Activated T-helper 1 cell treated with Interleukin-2 at 50 U/mL for 16 hours (primary cell): ENCODE data around the gene COL27A1.
"Not testable (repeated sequence)": the region's sequence is repeated elsewhere in the genome, so short reads cannot be mapped to it uniquely, and the experiment has no call there.

Experiments
- DNase-seq: peaks from one replicate; pipeline ENCODE4 v3.0.0-alpha.2; 2020; ENCODE audit warnings: low read depth

COL27A1 gene

GRCh38 chr9:114123031-114123977, 32.0 kb upstream of the COL27A1 start:
- DNase-seq = no peak

GRCh38 chr9:114124138-114124537, 31.2 kb upstream of the COL27A1 start:
- no peak for DNase-seq

DNA sequence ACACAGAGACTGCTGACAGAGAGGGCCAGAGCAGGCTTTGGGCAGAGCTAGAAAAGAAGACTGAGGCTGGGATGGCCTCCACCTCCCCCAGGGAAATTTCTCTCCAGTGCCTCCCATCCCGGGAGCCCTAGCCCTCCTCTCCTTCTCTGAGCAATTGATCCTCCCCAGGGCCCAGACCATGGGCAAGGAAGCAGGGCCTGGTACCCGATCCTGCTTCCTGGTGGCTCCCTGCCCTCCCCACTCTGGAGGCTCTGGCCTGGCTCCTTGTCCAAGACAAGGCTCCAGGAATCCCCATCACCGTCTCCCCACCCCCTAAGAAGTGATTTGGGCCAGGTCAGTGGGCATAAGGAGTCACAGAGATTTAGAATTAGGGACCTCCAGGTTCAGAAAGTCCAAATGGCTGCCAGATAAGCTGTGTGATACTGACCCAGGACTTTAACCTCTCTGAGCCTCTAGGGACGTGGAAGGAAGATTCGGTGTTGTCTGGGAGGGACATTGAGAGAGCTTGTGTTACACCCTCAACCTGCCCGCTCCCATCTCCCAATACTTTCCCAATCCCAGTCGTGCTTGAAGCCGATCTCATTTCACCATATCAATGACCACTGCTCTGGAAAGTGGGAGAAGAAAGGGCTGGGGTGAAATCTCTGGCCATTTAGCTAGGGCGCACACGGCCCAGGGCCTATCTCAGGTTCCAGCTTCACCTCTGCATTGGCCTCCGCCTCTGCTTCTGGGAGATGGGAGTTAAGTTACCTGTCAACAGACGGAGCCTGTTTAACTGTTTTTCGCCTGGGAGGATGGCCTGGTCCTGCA, 30.5 kb upstream of the COL27A1 start:
- DNase-seq = no peak

GRCh38 chr9:114125476-114126013, 29.8 kb upstream of the COL27A1 start:
- DNase-seq = no peak

DNA sequence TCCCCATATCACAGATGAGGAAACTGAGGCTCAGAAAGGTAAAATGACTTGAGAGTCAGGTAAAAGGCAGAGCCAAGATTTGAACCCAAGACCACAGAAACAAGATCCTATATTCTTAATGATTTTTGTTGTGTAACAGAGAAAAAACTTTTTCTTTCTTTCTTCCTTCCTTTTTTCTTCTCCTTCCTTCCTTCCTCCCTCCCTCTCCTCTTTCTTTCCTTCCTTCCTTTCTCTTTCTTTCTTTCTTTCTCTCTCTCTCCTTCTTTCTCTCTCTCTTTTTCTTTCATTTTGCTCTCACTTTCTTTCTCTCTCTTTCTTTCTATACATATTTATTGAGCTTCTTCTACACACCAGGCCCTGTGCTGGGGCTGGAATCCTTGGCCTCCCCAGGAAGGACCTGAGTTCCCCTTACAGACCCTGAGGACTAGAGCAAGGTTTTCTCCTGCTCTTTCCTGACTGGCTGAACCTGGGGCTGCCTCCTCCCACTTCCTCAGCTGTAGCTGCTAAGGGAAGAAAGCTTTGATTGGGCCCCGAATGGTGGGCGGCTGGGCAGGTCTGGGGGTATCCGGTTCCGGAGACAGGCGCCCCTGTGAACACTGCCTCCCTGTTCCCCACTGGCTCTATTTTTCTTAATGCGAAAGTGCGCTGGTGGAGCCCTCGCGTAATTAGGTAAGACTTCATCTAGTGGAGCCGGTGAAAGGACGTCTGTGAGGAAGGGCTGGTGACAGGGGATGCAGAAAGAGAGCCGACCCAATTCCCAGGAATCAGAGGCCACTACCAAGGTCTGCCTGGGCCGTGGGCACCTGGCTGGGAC, 28.9 kb upstream of the COL27A1 start:
- DNase-seq = no peak

DNA sequence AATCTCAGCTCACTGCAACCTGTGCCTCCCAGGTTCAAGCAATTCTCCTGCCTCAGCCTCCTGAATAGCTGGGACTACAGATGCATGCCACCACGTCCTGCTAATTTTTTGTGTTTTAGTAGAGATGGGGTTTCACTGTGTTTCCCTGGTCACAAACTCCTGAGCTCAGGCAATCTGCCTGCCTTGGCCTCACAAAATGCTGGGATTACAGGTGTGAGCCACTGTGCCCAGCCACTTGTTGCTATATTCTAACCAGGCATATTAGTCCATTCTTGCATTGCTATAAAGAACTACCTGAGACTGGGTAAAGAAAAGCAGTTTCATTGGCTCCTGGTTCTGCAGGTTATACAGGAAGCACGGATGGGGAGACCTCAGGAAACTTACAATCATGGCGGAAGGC, 26.6 kb upstream of the COL27A1 start:
- not testable (repeated sequence) for DNase-seq

- DNase-seq = no peak
These were observed 25.2 kb upstream of the COL27A1 start for GRCh38 chr9:114130141-114130540.

DNA sequence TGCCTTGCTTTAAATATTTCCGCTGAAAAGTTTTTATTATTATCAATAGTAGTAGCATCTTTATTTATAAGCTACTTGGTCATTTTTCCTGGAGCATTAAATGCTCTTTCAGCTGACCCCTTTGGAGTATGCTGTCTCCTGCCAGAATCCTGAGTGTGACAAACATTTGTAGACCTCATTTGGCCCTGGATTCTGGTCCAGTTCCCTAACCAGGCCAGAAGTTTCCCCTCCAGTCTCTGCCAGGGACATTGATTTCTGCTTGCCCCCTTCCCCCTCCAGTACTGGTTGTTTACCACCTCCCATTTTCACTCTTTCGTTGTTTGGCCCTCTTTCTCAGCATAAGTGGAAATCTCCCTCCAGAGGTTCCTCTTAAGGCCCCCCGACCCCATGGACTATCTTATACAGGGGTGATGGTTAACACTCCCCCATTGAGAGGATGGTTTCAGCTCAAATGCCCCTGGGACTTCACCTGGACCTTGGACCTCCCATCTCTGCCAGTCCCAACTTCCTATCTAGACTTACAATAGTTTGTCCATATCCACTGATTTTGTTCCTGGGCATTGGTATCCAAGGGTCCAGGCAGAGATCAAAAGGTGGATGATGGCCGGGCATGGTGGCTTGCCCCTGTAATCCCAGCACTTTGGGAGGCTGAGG, 24.6 kb upstream of the COL27A1 start:
- no peak for DNase-seq

- no peak for DNase-seq
These were observed 23.4 kb upstream of the COL27A1 start for GRCh38 chr9:114131808-114132549.

DNA sequence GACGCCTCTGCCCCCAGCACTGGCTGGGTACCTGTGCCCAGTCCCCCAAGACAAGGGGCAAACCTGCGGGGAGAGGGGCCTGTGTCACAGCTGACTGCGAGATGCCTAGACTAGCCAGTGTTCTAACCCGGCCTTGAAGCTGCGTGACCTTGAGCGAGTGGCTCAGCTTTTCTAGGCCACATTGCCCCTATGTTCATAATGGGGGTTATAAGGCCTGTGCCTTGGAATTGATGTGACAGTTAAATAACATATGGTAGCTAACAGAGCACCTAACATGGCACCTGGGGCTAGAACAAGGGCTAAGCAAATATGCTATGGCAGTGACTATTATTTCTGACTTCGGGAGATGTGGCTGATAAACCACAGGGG, 22.8 kb upstream of the COL27A1 start:
- no peak for DNase-seq

DNA sequence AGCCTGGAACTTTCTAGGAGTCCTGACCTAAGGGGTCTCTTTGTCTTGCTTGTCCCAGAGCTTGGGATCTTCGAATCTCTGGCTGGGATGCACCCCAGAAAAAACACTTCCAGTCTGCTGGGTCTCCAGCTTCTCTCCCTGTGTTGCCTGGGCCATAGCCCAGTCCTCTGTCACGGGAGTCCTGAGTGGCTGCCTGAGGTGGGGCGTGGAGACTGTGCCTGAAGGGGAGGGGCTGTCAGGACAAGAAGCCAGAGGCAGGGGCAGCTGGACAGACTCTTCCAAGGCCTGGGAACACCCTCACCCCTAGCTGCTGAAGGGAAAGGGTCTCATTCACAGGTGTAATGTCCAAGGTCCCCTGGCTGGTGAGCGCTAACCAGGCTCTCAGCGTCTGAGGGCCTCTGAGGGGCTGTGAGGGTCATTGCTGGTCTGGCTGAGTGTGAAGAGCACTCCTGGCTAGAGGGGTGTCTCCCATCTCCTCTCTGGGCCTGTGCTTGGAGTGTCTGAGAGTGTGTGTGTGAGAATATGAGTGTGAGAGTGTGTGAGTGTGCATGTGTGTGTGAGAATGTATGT, 20.4 kb upstream of the COL27A1 start:
- DNase-seq = no peak

DNA sequence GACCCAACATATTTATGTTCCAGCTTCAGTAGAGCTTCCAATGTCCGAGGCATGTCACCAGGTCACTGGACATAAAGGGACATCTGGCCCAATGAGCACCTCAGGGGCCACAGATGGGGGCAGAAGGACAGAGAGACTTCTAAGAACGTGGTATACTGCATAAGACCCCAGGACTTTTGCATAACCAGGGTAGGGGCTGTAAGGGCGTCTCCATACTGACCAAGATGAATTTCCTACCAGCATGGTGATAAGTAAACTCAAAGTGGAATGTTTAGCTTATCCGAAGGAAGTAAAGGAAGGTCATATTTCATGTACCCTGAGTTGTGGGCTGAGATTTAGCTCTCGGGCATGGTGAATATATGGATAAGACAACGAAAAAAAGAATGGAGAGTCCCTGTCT, 17.5 kb upstream of the COL27A1 start:
- no peak for DNase-seq

GRCh38 chr9:114138552-114138971, 16.8 kb upstream of the COL27A1 start:
- no peak for DNase-seq

DNA sequence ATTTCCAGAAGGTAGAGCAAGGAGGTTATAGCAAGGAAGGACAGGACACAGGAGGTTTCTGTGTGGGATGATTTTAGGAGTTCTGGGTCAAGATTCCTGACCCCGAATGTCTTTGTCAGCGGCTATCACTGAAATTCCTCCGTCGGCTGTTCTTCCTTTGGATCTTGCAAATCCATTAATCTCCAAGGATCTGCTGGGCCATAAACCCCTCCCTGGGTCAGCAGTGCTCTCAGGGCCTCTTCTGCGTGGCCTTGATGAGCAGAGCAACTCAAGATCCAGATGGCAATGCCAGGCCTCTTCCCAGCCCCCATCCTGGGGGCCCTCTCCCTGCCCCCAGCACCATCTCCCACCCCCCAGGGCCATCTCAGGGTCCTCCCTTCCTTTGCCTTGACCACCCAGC, 16.3 kb upstream of the COL27A1 start:
- DNase-seq = no peak

DNA sequence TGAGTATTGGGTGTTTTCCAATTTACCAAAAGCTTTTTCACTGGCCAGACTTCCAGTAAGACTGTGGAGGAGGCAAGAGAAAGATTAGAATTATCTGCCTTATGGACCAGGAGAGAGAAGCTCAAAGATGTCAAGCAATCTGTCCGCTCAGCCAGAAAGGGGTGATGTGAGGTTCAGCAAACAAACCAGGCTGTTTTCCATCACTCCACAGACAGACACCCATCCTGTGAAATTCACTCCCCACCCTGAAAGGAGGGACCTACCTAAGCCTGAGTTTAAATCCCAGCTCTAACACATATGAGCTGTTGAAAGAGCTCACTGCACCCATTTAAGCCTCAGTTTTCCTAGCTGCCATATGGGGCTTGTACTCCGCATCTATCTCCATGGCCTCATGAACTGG, 14.9 kb upstream of the COL27A1 start:
- DNase-seq = no peak

- DNase-seq = no peak
These were observed 14.5 kb upstream of the COL27A1 start for GRCh38 chr9:114140850-114141249.

- DNase-seq = no peak
These were observed 13.6 kb upstream of the COL27A1 start for GRCh38 chr9:114141553-114142402.

DNA sequence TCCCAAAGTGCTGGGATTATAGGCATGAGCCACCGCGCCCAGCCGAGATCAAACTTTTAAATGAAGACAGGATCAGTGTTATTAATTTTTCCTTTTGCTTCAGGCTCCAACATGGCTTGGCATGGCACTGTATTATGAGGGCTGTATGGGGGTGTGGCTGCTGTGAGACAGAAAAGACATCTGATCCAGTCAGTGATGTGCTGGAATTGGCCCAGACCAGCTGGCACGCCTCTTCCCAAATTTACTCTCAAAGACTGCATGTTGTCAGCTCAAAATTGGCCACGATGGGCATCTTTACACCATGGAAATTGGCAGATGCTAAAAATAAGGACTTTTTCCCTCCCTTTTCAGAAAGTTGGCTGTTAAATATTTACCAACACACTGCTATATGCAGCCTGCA, 12.1 kb upstream of the COL27A1 start:
- no peak for DNase-seq

- no peak for DNase-seq
These were observed 8.6 kb upstream of the COL27A1 start for GRCh38 chr9:114146735-114147134.
